CMK (cell line): ENCODE results near the gene SNTB2.

Source experiments
- DNase-seq: peaks from one replicate; pipeline ENCODE4 v3.0.0-alpha.2; 2010; ENCODE audit warnings: low read depth

Gene SNTB2

DNA sequence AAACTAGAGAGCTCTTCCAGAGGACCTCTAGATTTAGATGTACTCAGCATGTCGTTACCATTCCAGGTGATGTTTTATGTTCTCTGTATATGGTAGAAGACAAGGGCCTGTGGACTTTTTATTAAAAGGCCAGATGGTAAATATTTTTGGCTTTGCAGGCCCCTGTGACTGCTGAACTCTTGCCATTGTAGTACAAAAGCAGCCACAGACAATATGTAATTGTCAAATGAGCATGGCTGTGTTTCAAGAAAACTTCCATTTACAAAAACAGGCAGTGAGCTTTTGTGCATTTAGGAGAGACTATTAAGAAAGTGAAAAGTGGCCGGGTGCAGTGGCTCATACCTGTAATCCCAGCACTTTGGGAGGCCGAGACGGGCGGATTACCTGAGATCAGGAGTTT lies 157.2 kb downstream of the SNTB2 start:
- DNase-seq, result no peak

DNA sequence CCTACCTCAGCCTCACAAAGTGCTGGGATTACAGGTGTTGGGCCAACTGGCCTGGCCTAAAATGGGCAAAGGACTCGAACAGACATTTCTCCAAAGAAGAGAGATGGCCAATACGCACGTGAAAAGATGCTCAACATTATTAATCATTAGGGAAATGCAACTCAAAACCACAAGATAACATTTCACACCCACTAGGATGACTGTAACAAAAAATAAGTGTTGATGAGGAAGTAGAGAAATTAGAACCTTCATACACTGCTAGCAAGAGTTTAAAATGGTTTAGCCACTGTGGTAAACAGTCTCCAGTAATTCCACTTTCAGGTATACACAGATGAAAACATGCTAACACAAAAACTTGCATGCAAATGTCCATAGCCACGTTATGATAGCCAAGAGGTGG lies 159.0 kb downstream of the SNTB2 start:
- DNase-seq, result no peak

DNA sequence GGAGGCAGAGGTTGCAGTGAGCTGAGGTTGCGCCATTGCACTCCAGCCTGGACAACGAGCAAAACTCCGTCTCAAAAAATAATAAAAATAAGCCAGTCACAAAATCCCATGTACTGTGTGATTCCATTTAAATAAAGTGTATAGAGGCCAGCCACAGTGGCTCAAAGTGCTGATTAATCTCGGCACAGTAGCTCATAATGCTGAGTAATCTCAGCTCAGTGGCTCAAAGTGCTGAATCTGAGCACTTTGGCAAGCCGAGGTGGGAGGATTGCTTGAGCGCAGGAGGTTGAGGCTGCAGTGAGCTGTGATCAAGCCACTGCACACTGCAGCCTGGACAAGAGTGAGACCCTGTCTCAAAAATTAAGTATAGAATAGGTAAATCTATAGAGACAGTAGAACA lies 159.7 kb downstream of the SNTB2 start:
- no peak for DNase-seq

DNA sequence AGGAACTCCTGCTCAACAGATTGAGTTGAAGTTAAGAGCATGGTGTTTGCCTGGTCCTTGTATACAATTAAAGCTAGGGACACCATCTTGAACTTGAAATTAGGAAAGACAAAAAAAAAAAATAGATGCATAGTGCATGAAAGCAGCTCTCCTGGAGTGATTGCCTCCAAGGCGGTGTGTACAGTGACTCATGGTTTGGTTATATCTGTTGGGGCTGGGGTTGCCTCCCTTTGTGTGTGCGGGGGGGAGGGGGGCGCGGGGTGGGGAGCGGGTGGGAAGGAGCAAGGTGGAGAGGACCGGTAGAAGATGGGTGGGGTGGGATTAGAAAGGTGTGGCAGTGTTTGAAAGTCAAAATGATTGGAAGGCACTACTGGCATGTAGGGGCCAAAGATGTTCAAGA lies 161.3 kb downstream of the SNTB2 start:
- DNase-seq, result no peak

DNA sequence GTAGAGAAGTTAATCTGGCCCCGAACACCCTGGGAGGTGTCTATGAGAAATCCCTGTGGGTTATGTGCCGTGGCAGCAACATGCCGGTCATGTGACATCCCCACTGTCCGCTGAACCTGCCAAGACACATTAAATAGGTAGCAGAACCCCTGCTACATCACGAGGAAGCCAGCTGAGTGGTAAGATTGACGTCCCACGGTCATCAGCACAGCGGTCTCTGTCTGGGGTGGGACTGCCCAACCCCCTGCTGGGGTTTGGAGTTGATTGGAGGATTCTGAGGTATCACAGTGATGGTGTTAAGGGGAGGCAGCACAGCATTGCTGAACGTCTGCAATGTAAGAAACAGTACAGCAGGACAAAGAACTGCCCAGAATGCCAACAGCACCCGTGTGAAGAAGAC lies 162.6 kb downstream of the SNTB2 start:
- DNase-seq, result no peak

DNA sequence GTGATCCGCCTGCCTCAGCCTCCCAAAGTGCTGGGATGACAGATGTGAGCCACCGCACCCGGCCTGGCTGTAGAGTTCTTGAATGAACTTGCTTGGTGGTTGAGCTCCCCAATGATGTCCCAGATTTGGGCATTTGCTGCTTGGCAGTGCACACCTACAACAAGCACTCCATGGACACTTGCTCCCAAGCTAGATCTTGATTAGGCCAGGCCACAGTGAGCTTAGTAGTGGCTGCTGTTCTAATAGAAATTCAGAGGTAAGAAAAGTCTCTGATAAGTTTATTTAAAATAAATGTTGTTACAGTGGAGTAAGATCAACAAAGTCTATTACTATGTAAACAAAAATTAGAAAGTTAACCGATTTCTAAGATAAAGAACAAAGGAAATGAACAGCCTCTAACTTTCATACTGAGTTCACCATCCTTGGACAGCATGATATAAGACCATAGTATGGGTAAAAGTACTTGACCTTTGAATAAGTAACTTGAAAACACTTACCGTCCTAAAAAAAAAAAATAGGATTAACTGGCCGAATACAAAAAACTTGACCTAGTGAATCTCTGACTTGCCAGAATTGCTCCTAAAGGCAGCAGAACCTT lies 163.7 kb downstream of the SNTB2 start:
- no peak for DNase-seq

DNA sequence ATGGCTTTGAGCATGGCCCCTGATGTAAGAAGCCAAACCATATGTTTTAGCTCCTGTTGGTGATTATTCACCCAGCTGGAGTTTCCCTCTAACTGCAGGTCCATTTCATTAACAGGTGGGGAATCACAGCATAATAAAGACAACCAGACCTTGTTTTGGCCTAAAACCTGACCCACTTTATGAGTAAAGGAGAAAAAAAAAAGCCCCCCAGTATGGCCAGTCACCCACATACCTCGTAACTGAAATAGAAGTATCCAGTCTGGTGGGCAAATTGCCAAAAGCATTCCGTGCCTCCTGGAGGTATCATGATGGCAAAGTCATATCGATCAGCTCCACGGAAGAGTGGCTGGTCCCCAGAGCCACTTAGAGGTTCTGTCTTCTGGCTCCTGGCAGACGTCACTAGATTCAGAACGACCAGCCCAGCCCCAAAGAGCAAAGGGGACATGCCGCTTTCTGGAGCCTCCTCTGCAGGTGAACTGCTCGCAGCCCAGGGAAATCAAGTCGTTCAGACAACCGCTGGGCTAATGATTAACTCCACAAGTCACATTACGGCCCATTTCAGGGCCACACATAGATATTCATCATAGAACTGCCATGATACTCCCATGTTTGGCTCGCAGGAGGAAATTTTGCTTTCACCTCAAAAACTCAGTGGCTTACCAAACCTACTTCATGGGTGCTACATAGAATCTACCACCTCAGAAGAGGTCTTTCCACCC lies 164.5 kb downstream of the SNTB2 start, which contains the start of gene TMED6:
Gene TMED6, minus strand, starts transcription at position 478 of the 719 bp plus-strand sequence. Its CDS starts 33 bp downstream, at position 445.
- DNase-seq, result no peak
